ENCODE data around the gene NTM.
"Not testable (repeated sequence)": the region's sequence is repeated elsewhere in the genome, so short reads cannot be mapped to it uniquely, and the experiment has no call there.

DNA sequence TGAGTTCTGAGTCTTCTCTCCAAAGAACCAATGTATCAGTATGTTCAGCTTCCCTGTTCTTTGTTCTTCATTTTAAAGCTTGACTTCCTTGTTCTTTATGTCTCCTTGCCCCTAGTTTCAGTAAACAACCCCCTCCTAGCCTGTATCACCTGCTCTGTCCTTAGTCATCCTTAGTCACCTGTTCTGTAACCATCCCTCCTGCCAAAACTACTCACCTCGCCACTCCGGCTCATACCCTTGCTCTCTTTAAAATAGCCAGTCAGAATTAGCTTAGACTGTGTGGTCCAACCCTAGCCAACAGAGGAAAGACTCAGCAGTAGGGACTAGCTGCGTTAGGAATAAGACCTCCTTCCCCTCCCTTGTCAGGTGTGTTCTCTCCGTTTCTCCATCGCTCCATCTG lies 127.3 kb downstream of the NTM start:
- TF ChIP-seq, protein P1, sequence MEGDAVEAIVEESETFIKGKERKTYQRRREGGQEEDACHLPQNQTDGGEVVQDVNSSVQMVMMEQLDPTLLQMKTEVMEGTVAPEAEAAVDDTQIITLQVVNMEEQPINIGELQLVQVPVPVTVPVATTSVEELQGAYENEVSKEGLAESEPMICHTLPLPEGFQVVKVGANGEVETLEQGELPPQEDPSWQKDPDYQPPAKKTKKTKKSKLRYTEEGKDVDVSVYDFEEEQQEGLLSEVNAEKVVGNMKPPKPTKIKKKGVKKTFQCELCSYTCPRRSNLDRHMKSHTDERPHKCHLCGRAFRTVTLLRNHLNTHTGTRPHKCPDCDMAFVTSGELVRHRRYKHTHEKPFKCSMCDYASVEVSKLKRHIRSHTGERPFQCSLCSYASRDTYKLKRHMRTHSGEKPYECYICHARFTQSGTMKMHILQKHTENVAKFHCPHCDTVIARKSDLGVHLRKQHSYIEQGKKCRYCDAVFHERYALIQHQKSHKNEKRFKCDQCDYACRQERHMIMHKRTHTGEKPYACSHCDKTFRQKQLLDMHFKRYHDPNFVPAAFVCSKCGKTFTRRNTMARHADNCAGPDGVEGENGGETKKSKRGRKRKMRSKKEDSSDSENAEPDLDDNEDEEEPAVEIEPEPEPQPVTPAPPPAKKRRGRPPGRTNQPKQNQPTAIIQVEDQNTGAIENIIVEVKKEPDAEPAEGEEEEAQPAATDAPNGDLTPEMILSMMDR (IDR thresholded peaks at IDR 0.05): not testable (repeated sequence)
- not testable (repeated sequence) for TF ChIP-seq ZFX (IDR thresholded peaks at IDR 0.05; ENCODE audit: borderline replicate concordance)
